Coronary artery (tissue), 2 donors: Measurements from ENCODE around the gene FHIP2A.
"Not testable (repeated sequence)": the region's sequence is repeated elsewhere in the genome, so short reads cannot be mapped to it uniquely, and the experiment has no call there.

ENCODE experiments used
- DNase-seq: peaks from one replicate; pipeline ENCODE4 v3.0.0-alpha.2; 2017; ENCODE audit warnings: low spot score
- H3K27ac ChIP-seq, 2 donors: fragments of 200-600 bp; sonication (generic); one replicate each; pipeline ENCODE4 v1.5.1; 2016 to 2019
- H3K4me3 ChIP-seq: fragments of 200-600 bp; sonication (generic); 2 replicates; pipeline ENCODE4 v1.5.1; 2016; ENCODE audit warnings: mild to moderate bottlenecking, moderate library complexity
- TF ChIP-seq, protein P1 (sequence below): fragments of 200-600 bp; sonication (generic); IDR thresholded peaks from one replicate; pipeline ENCODE4 v1.5.1; 2019; ENCODE audit warnings: antibody characterized with exemption

Gene FHIP2A

GRCh38 chr10:114780577-114781184, 40.9 kb upstream of the FHIP2A start:
- Histone ChIP-seq H3K4me3 (no peak overlapping the region), H3K27ac (no peak overlapping the region)
- TF ChIP-seq, protein P1, sequence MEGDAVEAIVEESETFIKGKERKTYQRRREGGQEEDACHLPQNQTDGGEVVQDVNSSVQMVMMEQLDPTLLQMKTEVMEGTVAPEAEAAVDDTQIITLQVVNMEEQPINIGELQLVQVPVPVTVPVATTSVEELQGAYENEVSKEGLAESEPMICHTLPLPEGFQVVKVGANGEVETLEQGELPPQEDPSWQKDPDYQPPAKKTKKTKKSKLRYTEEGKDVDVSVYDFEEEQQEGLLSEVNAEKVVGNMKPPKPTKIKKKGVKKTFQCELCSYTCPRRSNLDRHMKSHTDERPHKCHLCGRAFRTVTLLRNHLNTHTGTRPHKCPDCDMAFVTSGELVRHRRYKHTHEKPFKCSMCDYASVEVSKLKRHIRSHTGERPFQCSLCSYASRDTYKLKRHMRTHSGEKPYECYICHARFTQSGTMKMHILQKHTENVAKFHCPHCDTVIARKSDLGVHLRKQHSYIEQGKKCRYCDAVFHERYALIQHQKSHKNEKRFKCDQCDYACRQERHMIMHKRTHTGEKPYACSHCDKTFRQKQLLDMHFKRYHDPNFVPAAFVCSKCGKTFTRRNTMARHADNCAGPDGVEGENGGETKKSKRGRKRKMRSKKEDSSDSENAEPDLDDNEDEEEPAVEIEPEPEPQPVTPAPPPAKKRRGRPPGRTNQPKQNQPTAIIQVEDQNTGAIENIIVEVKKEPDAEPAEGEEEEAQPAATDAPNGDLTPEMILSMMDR: no peak
- no peak for DNase-seq

GRCh38 chr10:114782666-114783065, 38.9 kb upstream of the FHIP2A start:
- TF ChIP-seq, protein P1: no peak
- Histone ChIP-seq H3K4me3 (no peak overlapping the region), H3K27ac (no peak overlapping the region)
- DNase-seq: no peak

DNA sequence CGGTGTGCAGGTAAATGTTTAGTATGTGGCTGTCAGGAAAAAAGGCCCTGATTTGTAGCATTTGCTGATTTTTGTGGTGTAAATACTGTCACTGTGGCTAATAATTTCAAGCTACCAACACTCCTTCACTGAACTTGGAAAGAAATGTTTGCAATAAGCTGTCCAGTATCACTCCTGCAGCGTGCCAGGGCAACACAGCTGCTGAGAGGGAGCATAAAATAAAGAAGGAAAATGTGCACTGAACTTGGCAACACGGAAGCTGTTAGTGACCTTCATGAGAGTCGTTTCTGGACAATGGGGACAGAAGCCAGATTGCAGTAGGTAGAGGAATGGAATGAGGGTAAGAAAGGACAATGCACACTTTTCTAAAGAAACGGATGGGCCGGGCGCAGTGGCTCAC, 37.9 kb upstream of the FHIP2A start:
- no peak for DNase-seq
- Histone ChIP-seq H3K4me3 (no peak overlapping the region), H3K27ac (no peak overlapping the region)
- TF ChIP-seq, protein P1: no peak

GRCh38 chr10:114786492-114786891, 35.1 kb upstream of the FHIP2A start:
- TF ChIP-seq, protein P1: peak; percentile 65
- DNase-seq, H3K27ac ChIP-seq, H3K4me3 ChIP-seq: not testable (repeated sequence)

DNA sequence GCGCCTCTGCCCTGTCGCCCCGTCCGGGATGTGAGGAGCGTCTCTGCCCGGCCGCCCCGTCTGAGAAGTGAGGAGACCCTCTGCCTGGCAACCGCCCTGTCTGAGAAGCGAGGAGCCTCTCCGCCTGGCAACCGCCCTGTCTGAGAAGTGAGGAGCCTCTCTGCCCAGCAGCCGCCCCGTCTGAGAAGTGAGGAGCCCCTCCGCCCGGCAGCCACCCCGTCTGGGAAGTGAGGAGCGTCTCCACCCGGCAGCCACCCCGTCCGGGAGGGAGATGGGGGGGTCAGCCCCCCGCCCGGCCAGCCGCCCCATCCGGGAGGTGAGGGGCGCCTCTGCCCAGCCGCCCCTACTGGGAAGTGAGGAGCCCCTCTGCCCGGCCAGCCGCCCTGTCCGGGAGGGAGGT, 34.4 kb upstream of the FHIP2A start:
- not testable (repeated sequence) for H3K4me3 ChIP-seq, DNase-seq, H3K27ac ChIP-seq

DNA sequence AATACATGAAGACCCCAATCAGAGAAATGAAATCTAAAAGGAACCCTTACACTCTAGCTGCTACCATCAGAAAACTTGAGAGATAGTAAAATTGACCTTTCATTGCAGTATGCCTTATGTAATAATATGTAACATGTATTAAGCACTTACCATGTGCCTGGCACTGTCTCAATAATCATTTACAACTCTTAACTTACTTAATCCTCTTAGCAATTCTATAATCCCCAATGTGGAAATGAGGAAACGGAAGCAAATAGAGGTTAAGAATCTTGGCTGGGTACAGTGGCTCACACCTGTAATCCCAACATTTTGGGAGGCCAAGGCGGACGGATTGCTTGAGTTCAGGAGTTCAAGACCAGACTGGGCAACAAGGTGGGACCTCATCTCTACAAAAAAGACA, 29.8 kb upstream of the FHIP2A start:
- Histone ChIP-seq H3K27ac (no peak overlapping the region), H3K4me3 (no peak overlapping the region)
- TF ChIP-seq, protein P1: no peak
- no peak for DNase-seq

GRCh38 chr10:114795039-114795438, 26.5 kb upstream of the FHIP2A start:
- Histone ChIP-seq H3K4me3 (no peak overlapping the region), H3K27ac (no peak overlapping the region)
- DNase-seq: no peak
- TF ChIP-seq, protein P1: no peak

- no peak overlapping the region for H3K27ac ChIP-seq
- DNase-seq: no peak
- TF ChIP-seq, protein P1: no peak
- H3K4me3 ChIP-seq: no peak overlapping the region
These were observed 21.2 kb upstream of the FHIP2A start for GRCh38 chr10:114800361-114800760.
